Erythroblast (primary cell): ENCODE results near the gene PTPRN.
"Not testable (repeated sequence)": the region's sequence is repeated elsewhere in the genome, so short reads cannot be mapped to it uniquely, and the experiment has no call there.

ENCODE experiments used
- GATA1 ChIP-seq: IDR thresholded peaks from 2 replicates; pipeline ENCODE4 v1.6.1; 2011; ENCODE audit warnings: low read depth, mild to moderate bottlenecking, control low read depth, low read length, moderate library complexity
- POLR2A ChIP-seq: IDR thresholded peaks from 2 replicates; pipeline ENCODE4 v1.6.1; 2011; ENCODE audit warnings: mild to moderate bottlenecking, low read length

DNA sequence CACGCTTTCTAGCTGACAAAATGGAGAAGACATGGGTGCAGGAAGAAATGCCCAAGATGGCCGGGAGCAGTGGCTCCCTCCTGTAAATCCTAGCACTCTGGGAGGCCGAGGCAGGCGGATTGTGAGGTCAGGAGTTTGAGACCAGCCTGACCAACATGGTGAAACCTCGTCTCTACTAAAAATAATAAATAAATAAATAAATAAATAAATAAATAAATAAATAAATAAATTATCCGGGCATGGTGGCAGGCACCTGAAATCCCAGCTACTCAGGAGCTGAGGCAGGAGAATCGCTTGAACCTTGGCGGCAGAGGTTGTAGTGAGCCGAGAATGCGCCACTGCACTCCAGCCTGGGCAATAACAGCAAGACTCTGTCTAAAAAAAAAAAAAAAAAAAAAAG is 50.3 kb downstream of the PTPRN start:
- not testable (repeated sequence) for TF ChIP-seq POLR2A, GATA1
